ENCODE measurements around the gene PLXNB1.

PLXNB1 gene

DNA sequence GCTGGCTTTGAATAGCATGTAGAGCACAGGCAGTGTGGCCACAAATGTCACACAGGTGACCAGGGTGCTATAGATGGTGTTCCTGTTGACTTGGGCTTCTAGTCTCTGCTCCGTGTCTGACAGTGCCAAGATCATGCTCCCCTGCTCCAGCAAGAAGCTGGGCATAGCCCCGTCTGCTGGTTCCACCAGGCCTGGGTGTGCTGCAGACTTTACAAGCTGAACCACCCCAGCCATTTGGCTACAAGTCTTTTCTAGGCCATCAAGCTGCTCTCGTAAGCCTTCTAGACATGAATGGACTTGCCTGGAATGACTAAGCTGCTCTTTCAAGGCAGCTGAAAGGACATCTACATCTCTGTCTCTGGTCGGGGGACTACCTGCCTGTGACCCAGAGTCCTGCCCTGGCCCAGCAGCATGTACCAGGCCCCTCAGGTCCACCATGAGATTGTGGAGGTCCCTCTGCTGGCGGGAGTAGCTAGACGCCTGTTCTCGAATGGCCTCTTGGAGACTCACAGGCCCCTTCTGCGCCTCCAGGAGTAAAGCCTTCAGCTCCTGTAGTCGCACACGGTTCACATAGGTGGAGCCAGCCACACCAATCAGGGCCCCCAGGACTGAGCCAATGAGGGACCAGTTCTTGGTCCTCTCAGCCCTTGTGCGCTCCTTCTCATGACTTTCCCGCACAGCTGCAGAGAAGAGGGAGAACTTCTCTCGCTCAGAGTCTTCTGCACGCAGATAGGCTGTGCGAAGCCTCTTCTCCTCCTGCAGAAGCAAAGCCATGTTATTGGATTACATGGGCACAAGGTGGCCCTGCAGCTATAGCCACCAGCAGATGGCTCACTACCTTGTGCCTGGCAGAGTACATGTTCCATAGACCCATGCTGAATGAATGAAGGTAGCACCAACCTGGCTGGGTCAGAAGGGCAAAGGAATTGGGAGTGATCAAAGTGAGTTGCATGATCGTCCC lies 2.8 kb upstream of the PLXNB1 start:
- DNase-seq = no peak

DNA sequence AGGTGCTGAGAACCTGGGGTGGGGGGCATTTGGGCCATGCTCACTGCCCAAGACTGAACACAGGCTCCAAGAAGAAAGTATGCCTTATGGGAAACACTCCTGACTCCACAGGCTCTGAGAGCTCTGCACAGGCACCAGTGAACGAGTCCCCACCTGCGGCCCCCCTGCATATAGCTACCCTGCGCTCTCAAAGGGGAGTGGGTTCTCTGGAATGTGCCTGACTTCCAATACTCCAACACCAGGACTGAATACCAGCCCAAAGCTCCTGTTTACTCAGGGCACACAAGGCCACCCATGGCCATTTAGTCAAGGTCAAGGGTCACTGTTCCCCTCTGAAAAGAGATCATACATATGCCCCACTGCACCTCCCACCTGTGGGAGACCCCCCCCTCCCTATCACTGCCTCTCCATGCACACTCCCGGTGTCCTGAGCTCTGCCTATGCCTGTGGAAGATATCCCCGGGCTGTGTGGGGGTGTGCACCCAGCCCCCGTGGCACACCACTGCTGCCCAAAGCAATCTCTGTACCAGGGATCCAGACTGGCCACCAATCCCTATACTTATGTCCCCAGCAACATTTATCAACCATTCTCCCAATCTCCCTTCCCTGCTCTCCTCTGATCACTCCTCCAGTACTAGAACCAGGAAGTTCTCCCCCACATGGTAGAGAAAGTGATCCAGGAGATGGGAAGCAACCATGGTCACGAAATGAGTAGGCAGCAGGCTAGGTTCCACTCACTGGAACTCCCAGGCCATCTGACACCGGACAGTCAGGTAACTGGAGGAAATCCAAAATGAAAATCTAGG lies 1.5 kb upstream of the PLXNB1 start:
- no peak for DNase-seq

DNA sequence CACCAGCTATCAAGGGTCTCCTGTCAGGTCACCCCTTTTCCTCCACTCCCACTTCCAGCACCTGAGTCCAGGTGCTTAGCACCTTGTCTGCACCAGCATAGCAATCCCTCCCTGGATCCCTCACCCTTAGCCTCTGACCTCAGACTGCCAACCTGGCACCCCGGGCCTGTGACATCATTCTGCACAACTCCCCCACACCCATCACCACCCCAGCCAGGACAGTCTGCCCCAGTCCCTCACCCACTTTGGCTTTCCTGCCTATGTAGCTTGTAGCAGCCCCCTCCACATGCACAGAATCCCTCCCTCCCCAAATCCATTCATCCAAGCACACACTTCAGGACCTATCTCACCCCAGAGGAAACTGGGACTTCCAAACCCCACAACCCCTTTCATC lies 819 bp upstream of the PLXNB1 start:
- no peak for DNase-seq

- DNase-seq = peak; percentile 78
These were observed 448 bp downstream of the PLXNB1 start for GRCh38 chr3:48429317-48429959.

DNA sequence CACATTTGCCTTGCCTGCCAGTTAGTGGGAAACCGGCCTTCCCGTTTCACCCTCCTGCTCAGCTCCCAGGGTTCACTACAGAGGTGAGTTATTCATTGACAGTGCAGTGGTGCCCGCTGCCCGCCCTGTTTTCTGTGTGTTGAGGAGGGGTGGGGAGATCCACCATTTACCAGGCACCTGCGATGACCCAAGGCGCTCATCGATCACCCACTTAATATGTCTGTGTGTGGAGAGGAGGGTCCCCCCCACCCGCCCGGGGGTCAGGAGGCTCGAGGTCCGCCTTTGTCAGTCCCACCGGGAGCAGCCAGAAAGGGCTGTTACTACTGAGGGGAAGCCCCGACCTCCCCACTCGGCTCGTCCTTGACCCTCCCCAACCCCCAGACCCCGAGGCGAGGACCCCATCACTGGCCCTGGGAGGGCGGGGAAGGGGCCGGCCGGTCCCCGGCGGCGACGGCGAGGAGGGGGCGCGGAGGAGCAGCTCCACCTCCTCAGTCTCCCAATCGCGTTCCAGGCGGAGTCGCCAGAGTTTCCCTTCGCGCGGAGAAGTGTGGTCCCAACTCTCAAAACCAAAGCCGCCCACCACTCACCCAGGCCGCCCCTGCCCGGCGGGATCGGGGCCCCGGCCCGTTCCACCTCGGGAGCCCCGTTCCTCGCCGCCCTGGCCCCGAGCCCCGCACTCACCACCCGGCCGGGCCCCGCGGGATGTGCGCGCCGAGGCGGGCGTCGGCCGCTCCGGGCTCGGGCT lies 1.1 kb downstream of the PLXNB1 start:
- peak; percentile 4 for DNase-seq

GRCh38 chr3:48428088-48428571 lies 1.8 kb downstream of the PLXNB1 start:
- DNase-seq = no peak

GRCh38 chr3:48427630-48427962 lies 2.3 kb downstream of the PLXNB1 start:
- no peak for DNase-seq

DNA sequence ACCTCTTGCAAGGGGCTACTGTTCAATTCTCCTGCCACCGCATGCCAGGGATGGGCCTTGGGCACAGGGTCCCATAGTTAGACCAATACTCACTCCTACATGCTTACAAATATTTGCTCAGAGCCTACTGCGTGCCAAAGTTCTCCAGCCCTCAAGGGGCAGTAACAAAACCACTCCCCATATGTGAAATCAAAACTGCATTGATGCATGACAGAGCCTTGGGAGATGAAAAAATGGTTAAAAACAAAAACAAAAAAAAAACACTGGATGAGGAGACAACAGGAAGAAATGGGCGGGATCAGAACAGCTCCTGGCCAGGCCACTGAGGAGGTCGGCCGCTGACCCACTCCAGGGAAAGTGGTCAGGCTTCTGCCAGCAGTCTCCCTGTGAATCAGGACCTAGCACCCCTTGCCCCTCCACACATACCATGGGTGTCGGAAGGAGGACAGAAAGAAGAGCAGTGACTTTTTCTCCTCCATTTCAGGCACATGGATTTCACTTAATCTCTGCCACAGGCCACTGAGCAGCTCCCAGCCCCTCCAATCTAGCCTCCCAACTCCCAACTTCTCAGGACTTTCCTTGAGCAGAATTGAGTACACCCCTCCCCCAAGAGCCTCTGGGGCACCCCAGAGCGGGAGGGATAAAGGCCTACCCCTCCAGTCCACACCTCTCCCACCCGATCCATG lies 2.8 kb downstream of the PLXNB1 start:
- no peak for DNase-seq

GRCh38 chr3:48426401-48426909 lies 3.4 kb downstream of the PLXNB1 start:
- no peak for DNase-seq

GRCh38 chr3:48425281-48425812 lies 4.5 kb downstream of the PLXNB1 start:
- DNase-seq = no peak

- DNase-seq = no peak
These were observed 5.8 kb downstream of the PLXNB1 start for GRCh38 chr3:48423883-48424695.

DNA sequence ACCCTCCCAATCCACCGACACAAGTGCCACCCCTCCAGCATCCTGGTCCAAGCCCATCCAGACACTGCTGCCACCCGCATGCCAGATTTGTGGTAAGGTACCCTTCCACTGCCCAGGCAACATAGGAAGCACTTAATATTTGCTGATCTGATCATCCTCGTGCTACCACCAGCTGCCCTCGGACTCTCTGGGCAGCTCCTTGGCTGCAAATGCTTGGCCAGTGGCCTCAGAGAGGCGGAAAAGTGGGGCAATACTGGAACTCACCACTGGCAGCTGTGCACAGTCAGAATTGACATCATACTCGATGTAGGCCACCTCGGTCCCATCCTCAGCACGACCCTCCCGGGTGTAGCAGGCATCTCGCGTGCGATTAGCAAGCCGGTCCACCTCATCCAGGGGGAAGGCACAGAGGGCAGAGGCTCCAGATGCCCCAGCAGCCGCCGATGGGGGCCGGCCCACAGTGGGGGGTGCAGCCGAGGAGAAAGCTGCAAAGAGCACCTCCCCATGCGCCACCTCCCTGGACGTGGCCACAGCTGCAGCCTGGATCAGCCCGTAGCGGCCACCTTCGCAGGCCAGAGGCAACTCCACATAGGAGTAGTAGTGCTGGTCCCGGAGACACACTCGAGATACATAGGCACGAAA lies 6.5 kb downstream of the PLXNB1 start:
- DNase-seq = no peak

DNA sequence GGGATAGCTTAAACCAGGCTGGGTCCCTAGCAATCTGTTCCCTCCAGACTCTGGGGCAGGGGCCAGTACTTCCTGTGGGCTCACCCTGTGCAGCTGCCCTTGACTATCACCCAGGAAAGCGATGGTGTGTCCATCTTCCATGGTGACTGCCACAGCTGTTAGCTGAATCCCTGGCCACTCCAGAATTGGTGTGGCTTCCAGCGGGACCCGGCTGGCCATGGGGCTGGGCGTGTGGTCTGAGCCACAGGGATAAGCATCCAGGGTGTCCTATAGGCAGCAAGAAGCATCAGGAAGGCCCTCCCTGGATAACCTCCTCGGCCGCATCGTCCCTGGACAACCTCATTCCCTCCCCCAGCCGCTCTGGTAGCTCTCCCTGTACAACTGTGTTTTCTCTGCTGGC lies 7.2 kb downstream of the PLXNB1 start:
- no peak for DNase-seq

- no peak for DNase-seq
These were observed 7.6 kb downstream of the PLXNB1 start for GRCh38 chr3:48422272-48422671.

DNA sequence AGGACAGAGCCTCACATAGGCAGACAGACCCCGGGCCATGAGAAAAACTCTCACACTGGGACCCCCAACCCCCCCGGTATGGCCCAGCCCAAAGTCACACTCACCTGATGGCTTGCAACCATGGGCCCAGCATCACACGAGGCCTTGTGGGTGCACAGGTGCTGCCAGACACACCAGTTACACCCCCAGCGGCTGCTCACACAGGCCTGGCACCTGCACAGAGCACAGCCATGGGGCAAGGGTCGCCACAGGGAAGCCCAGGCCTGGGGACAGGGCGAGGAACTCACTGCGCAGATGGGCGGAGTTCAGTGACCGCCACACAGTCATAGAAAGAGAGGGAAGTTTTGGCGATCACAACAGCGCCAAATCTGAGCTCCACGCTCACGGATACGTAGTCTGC lies 9.3 kb downstream of the PLXNB1 start:
- DNase-seq = no peak

DNA sequence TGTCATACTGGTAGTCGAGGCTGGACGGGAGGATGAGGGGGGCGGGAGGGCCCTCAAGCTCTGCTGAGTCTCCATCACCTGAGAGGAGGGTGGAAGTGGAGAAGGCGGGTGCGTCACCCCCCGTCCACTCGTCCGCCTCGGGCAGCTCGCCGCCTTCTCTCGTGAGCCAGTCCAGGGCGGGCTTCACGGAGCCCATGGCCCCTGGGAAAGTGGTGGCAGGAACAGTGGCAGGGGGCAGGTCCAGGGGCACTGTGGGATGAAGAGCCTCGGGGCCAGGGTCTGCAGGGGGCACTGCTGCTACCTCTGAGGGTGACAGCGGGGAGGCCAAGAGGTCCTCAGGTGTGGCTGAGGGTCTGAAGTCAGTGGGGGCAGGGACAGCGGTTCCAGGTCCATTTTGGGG lies 10.3 kb downstream of the PLXNB1 start:
- no peak for DNase-seq

GRCh38 chr3:48419149-48419548 lies 10.7 kb downstream of the PLXNB1 start:
- DNase-seq = no peak

GRCh38 chr3:48418651-48419050 lies 11.2 kb downstream of the PLXNB1 start:
- no peak for DNase-seq

DNA sequence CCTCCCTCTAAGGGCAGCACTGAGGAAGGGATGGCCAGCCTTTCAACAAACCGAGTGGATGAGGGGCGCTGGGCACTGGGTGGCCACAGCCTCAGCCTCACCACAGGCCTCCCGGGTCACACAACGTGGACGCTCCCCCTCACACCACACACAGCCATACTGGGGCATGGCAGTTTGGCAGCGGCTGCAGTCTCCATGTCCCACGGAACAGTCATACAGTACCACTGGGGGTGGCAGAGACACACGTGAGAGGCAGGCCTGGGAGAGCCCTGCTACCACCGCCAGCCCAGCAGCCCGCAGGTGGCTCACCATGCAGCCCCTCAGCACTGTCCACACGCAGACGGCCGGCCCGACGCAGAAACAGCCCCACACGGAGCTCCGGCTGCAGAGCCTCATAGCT lies 11.7 kb downstream of the PLXNB1 start:
- no peak for DNase-seq

DNA sequence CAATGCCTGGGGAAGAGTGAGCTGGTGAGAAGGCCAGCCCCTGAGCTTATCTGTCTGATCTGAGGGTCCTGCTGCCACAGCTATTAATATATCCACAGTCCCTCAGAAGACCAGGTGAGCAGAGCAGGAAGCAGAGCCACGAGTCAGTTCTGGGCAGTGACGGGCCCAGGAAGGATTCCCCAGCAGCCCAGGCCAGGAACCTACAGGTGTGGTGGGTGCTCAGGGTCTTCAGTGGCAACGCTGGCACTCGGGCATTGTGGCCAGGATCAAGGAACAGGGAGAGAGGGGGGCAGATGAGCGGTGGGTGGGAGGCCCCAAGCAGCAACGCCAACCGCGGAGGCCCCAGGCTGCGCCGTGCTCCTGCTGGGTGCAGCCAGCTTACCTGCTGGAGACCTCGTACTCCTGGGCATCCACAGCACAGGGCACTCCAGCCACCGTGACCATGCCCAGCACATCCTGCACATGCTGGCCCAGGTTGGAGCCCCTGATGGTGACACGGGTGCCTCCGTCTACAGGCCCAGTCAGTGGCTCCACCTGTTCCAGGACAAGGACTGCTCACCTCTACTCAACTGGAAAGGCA lies 12.3 kb downstream of the PLXNB1 start:
- no peak for DNase-seq

All from COR-L47 (cell line).